Measurements from ENCODE around the gene MS4A1.

- TF ChIP-seq CTCF (IDR thresholded peaks at IDR 0.05) (no peak), POLR2A (IDR thresholded peaks at IDR 0.05) (no peak)
These were observed 57.1 kb downstream of the MS4A1 start for GRCh38 chr11:60512651-60513225.

Measured in right lobe of liver (tissue), 4 donors.